KBM-7 (cell line): Measurements from ENCODE around the gene SLC25A3.

Experiments
- DNase-seq: peaks from one replicate; pipeline ENCODE4 v3.0.0-alpha.2; 2015
- in situ Hi-C: fragments of 300-500 bp; cut with MboI; formaldehyde crosslinking; loops from 2 replicates; pipeline ENCODE4 v1.14.3; 2020; ENCODE audit warnings: low sequenced_read_pairs, low pct_unique_long_range_greater_than_20kb, mixed read lengths

The SLC25A3 gene

GRCh38 chr12:98646294-98647090 is 53.0 kb downstream of the SLC25A3 start:
- DNase-seq: peak; percentile 47

GRCh38 chr12:98651328-98651727 is 57.8 kb downstream of the SLC25A3 start:
- in situ Hi-C loops: no loop called here
- no peak for DNase-seq

More at GRCh38 chr12:98646294-98647090, 53.0 kb downstream of the SLC25A3 start:
- in situ Hi-C loops: no loop called here

- peak; percentile 71 for DNase-seq
- in situ Hi-C loops: no loop called here
These were observed 60.5 kb downstream of the SLC25A3 start for GRCh38 chr12:98653866-98654493.
